ENCODE measurements around the gene SPN.

DNA sequence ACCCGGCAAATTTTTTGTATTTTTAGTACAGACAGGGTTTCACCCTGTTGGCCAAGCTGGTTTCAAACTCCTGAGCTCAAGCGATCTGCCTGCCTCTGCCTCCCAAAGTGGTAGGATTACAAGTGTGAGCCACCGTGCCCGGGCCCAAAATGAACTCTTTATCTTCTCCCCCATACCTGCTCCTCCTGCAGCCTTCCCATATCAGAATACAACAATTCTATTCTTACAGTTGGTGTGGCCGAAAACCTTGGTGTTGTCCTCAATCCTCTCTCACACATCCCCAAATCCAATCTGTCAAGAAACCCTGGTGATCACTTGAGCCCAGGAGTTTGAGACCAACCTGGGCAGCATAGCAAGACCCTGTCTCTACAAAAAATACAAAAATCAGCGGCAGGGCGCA, 19.5 kb upstream of the SPN start:
- TF ChIP-seq, protein P1, sequence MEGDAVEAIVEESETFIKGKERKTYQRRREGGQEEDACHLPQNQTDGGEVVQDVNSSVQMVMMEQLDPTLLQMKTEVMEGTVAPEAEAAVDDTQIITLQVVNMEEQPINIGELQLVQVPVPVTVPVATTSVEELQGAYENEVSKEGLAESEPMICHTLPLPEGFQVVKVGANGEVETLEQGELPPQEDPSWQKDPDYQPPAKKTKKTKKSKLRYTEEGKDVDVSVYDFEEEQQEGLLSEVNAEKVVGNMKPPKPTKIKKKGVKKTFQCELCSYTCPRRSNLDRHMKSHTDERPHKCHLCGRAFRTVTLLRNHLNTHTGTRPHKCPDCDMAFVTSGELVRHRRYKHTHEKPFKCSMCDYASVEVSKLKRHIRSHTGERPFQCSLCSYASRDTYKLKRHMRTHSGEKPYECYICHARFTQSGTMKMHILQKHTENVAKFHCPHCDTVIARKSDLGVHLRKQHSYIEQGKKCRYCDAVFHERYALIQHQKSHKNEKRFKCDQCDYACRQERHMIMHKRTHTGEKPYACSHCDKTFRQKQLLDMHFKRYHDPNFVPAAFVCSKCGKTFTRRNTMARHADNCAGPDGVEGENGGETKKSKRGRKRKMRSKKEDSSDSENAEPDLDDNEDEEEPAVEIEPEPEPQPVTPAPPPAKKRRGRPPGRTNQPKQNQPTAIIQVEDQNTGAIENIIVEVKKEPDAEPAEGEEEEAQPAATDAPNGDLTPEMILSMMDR (IDR thresholded peaks at IDR 0.05) = no peak
- TF ChIP-seq POLR2A (IDR thresholded peaks at IDR 0.05) = no peak

All from sigmoid colon (tissue), 3 donors.